Type B pancreatic cell (in vitro differentiated cells): Measurements from ENCODE around the gene THEMIS. TPM values are rescaled to one million over a fixed set of nuclear protein-coding genes. Genes with fewer than 3 reads are reported as not detected.
"Not testable (repeated sequence)": the region's sequence is repeated elsewhere in the genome, so short reads cannot be mapped to it uniquely, and the experiment has no call there.

Experiments used
- DNase-seq: peaks from one replicate; pipeline ENCODE4 v3.0.0; 2021; ENCODE audit warnings: mixed read lengths; ENCODE audit not compliant: unreplicated experiment; ENCODE audit errors: extremely low spot score
- H3K27ac Mint-ChIP-seq: 2 replicates; pipeline ENCODE4 v1.8.0; 2021; ENCODE audit warnings: mild to moderate bottlenecking, mixed read lengths
- H3K27me3 Mint-ChIP-seq: 2 replicates; pipeline ENCODE4 v1.8.0; 2021; ENCODE audit warnings: mixed read lengths
- H3K36me3 Mint-ChIP-seq: 2 replicates; pipeline ENCODE4 v1.8.0; 2021; ENCODE audit warnings: mixed read lengths
- H3K4me1 Mint-ChIP-seq: one replicate; pipeline ENCODE4 v1.8.0; 2021; ENCODE audit warnings: mixed read lengths; ENCODE audit not compliant: unreplicated experiment
- H3K4me3 Mint-ChIP-seq: 2 replicates; pipeline ENCODE4 v1.8.0; 2021; ENCODE audit warnings: mild to moderate bottlenecking, mixed read lengths
- H3K9me3 Mint-ChIP-seq: 2 replicates; pipeline ENCODE4 v1.8.0; 2021; ENCODE audit warnings: mixed read lengths
- total RNA-seq: library from RNA; stranded (reverse); gene quantifications from 2 replicates; pipeline ENCODE4 v1.2.1, GENCODE V29; 2021; ENCODE audit warnings: low replicate concordance
- TF ChIP-seq, protein P1 (sequence below): fragments of 200-600 bp; sonication (generic); conservative IDR thresholded peaks from 2 replicates; pipeline ENCODE4 v1.5.0; 2021; ENCODE audit warnings: antibody characterized with exemption, mild to moderate bottlenecking

Gene THEMIS
- total RNA-seq, 1 donor from 2014 or later: not detected

DNA sequence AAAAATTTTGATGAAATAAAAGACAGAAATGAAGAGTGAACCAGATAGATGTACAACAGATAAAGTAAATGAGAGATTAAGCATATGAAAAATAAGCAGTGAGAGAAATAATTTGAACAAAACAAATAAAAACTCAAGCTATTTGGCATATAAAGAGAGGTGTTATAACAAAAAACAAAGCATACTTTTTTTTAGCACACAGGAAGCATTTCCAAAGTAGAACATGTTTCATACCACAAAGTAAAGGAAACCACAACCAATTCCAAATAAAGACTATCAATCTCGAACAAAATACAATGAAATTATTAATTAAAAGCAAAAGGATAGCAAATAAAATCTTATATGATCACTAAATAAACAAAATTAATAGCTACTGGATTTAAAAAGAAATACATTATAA is 6.8 kb downstream of the THEMIS start:
- H3K36me3 Mint-ChIP-seq: no peaks in the 10 kb centered on the region
- TF ChIP-seq, protein P1, sequence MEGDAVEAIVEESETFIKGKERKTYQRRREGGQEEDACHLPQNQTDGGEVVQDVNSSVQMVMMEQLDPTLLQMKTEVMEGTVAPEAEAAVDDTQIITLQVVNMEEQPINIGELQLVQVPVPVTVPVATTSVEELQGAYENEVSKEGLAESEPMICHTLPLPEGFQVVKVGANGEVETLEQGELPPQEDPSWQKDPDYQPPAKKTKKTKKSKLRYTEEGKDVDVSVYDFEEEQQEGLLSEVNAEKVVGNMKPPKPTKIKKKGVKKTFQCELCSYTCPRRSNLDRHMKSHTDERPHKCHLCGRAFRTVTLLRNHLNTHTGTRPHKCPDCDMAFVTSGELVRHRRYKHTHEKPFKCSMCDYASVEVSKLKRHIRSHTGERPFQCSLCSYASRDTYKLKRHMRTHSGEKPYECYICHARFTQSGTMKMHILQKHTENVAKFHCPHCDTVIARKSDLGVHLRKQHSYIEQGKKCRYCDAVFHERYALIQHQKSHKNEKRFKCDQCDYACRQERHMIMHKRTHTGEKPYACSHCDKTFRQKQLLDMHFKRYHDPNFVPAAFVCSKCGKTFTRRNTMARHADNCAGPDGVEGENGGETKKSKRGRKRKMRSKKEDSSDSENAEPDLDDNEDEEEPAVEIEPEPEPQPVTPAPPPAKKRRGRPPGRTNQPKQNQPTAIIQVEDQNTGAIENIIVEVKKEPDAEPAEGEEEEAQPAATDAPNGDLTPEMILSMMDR: no peak
- no peak overlapping the region for H3K27ac Mint-ChIP-seq
- no peak overlapping the region for H3K4me3 Mint-ChIP-seq
- no peaks in the 10 kb centered on the region for H3K9me3 Mint-ChIP-seq
- H3K4me1 Mint-ChIP-seq: no peaks in the 10 kb centered on the region
- DNase-seq: no peak
- H3K27me3 Mint-ChIP-seq: no peaks in the 10 kb centered on the region

DNA sequence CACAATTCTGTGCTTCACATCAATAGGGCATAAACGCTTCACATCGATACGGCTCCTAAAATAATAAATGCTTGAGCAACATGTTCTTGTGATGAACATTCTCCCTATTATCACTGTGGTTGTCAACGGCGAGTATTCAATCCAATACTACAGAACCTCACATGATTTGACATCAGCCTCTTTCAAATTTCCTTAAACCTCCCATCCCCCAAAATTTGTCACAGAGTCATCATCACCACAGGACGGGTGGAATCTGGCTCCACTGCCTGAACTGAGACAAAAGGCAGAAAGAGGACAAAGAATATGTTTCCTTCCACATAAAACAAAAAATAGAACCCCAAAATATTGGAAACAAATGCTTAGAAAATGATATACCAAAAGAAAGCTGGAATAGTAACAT is 7.3 kb downstream of the THEMIS start:
- H3K27ac Mint-ChIP-seq: no peak overlapping the region
- no peak for DNase-seq
- H3K27me3 Mint-ChIP-seq: no peaks in the 10 kb centered on the region
- TF ChIP-seq, protein P1: no peak
- H3K9me3 Mint-ChIP-seq: no peaks in the 10 kb centered on the region
- no peaks in the 10 kb centered on the region for H3K4me1 Mint-ChIP-seq
- H3K36me3 Mint-ChIP-seq: no peaks in the 10 kb centered on the region
- H3K4me3 Mint-ChIP-seq: no peak overlapping the region

DNA sequence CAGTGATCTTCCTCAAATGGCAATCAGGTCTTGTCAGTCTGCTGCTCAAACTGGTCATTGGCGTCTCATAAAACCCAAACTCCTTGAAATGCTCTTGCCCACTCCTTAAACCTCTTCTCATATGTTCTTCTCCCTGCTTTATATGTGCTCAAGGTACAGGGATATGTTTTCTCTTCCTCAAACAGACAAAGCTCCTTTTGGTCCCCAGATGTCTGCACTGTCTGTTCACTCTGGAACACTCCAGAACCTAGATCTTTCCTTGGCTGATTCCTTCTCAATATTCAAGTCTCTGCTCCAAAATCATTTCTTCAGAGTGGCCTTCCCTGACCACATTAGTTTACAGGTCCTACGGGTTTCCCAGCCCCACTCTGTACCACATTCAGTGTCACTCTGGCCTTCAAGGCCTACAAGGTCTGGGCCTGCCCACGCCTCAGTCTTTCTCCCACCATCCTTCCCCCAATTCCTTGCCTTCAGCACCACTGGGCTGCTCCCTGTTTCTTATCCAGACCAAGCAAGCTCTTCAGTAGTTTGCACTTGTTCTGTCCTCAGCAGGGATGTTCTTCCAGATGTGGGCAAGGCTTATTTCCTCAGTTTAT is 9.0 kb downstream of the THEMIS start:
- Mint-ChIP-seq H3K36me3 (no peaks in the 10 kb centered on the region), H3K9me3 (no peaks in the 10 kb centered on the region), H3K27ac (no peak overlapping the region), H3K27me3 (no peaks in the 10 kb centered on the region), H3K4me3 (no peak overlapping the region), H3K4me1 (no peaks in the 10 kb centered on the region)
- TF ChIP-seq, protein P1: no peak
- no peak for DNase-seq

DNA sequence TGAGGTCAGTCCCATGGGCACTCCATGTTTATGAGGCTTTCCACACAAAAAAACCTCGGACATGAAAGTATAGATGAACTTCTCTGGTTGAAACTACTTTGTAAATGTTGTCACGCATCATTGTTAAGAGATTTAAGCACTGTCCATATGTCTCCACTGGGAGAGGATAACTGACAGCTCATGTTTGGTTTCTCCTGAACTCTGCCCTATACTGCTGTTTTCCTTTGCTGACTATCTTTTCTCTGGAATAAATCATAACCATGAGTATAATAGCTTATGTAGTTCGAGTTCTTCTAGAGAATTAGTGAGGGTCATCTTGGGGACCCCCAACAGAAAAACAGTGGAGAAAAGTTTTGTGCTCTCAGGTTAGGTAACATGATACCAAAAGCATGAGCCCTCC is 14.3 kb downstream of the THEMIS start:
- no peak overlapping the region for H3K4me3 Mint-ChIP-seq
- peaks cover 3% of the 10 kb centered on the region for H3K9me3 Mint-ChIP-seq
- H3K4me1 Mint-ChIP-seq: no peaks in the 10 kb centered on the region
- H3K27ac Mint-ChIP-seq: no peak overlapping the region
- H3K27me3 Mint-ChIP-seq: no peaks in the 10 kb centered on the region
- TF ChIP-seq, protein P1: no peak
- no peak for DNase-seq
- no peaks in the 10 kb centered on the region for H3K36me3 Mint-ChIP-seq

DNA sequence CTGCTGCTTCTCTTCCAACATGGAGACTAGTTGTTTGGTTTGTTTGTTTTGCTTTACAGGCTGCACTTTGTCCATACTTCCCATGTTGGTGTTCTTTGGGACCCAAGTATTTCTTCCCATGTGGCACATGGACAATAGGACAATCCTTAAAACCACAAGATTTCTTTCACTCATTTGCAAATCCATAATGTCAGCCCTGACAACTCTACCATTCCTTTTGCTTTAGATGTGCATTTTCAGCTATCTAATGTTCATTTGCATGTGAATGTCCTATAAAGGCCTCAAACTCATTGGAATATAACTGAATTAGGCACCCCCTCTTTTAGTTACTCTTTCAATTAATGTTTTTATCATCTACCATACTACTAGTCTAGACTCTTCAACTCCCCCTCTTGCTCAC is 16.7 kb downstream of the THEMIS start:
- no peak for DNase-seq
- Mint-ChIP-seq H3K9me3 (peaks cover 3% of the 10 kb centered on the region), H3K4me3 (no peak overlapping the region), H3K27me3 (no peaks in the 10 kb centered on the region), H3K27ac (no peak overlapping the region), H3K4me1 (no peaks in the 10 kb centered on the region), H3K36me3 (no peaks in the 10 kb centered on the region)
- TF ChIP-seq, protein P1: no peak

DNA sequence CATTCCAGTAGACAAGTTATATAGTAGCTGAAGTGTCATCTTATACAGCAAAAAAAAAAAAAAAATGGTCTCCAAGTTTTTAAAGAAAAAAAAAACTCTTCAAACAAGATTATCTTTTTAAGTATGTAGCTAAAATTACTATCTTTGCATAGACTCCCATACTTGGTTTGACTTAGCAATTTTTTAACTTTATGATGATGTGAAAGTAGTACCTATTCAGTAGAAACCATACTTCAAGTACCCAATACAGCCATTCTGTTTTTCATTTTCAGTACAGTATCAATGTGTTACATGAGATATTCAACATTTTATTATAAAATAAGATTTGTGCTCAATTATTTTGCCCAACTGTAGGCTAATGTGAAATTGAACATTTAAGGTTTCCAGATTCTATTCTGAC is 18.9 kb downstream of the THEMIS start:
- DNase-seq, H3K4me3 Mint-ChIP-seq, H3K4me1 Mint-ChIP-seq, H3K36me3 Mint-ChIP-seq, H3K9me3 Mint-ChIP-seq, H3K27me3 Mint-ChIP-seq, H3K27ac Mint-ChIP-seq: not testable (repeated sequence)
